C4-2B (cell line): ENCODE measurements around the gene PON1.

Experiments
- ZFX ChIP-seq: fragments of 450-650 bp; IDR thresholded peaks from 2 replicates; pipeline ENCODE4 v1.6.1; 2017
- TF ChIP-seq, protein P1 (sequence below): fragments of 450-650 bp; conservative IDR thresholded peaks from 2 replicates; pipeline ENCODE4 v1.5.1; 2017; ENCODE audit warnings: mild to moderate bottlenecking

DNA sequence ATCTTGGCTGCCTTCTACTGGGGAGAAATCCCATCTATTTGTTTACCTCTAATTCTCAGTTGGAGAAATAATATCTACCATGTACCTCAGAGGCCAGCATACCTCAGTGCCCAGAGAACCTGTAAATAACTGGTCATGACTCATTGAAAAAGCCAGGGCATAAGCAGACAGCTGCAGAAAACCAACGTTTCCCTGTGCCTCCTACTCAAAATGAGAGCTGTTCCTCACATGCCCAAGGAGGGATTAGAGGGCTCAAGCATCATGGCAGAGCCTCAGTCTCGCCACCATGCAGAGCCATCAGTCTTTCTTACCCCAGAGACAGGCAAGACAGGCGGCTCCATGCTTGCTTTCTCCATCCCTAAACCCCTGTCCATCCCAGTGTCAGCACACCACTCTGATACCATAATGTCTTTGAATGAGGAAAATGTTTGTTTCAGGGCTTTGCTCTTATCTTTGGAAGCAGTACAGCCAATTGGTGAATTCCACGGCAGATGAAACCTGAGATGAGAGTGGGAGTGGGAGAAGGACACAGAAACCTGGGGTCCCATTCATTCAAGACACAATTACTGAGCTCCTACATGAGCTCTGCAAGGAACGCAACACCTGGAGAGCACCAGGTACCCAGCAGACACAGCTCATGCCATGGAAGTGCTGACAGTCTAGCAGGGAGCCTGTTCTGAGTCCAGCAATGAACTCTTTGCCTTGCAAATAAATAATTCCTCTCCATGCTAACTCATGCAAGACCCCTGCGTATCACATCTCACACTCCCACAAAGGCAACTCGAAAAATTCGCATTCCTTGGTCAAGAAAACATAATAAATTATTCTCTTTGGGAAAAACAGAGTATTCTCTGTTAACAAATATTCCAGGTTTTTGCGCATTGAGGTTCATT lies 21.1 kb downstream of the PON1 start:
- TF ChIP-seq, protein P1, sequence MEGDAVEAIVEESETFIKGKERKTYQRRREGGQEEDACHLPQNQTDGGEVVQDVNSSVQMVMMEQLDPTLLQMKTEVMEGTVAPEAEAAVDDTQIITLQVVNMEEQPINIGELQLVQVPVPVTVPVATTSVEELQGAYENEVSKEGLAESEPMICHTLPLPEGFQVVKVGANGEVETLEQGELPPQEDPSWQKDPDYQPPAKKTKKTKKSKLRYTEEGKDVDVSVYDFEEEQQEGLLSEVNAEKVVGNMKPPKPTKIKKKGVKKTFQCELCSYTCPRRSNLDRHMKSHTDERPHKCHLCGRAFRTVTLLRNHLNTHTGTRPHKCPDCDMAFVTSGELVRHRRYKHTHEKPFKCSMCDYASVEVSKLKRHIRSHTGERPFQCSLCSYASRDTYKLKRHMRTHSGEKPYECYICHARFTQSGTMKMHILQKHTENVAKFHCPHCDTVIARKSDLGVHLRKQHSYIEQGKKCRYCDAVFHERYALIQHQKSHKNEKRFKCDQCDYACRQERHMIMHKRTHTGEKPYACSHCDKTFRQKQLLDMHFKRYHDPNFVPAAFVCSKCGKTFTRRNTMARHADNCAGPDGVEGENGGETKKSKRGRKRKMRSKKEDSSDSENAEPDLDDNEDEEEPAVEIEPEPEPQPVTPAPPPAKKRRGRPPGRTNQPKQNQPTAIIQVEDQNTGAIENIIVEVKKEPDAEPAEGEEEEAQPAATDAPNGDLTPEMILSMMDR = no peak
- no peak for TF ChIP-seq ZFX
